Adrenal gland (tissue), 12 donors: ENCODE results near the gene TRAFD1. TPM values are rescaled to one million over a fixed set of nuclear protein-coding genes. Genes with fewer than 3 reads are reported as not detected.
"Not testable (repeated sequence)": the region's sequence is repeated elsewhere in the genome, so short reads cannot be mapped to it uniquely, and the experiment has no call there.

ENCODE experiments used
- DNase-seq, 7 donors: peaks; one replicate each; pipeline ENCODE4 v3.0.0-alpha.2; 2019 to 2020
- H3K27ac ChIP-seq, 5 donors: fragments of 200-600 bp; sonication (generic) in 4 of 5; 1 replicate in 3 of 5; 2 replicates in 2 of 5; pipeline versions ENCODE4 v1.5.1 to v1.8.0; 2016 to 2020; ENCODE audit warnings: mild to moderate bottlenecking in 1 of 5
- H3K27me3 ChIP-seq: fragments of 200-600 bp; 2 replicates; pipeline ENCODE4 v1.8.0; 2021
- H3K36me3 ChIP-seq, 2 donors: fragments of 200-600 bp; replicated peaks in 1 of 2; 1 replicate in 1 of 2; 2 replicates in 1 of 2; pipeline versions ENCODE4 v1.5.1 to v1.8.0; 2018 to 2022
- H3K4me1 ChIP-seq, 2 donors: fragments of 200-600 bp; replicated peaks in 1 of 2; 1 replicate in 1 of 2; 2 replicates in 1 of 2; pipeline versions ENCODE4 v1.5.1 to v1.8.0; 2018 to 2021
- H3K4me3 ChIP-seq, 4 donors: fragments of 200-600 bp; sonication (generic) in 3 of 4; one replicate each; pipeline ENCODE4 v1.5.1; 2016 to 2018
- H3K9me3 ChIP-seq, 3 donors: fragments of 200-600 bp; sonication (generic) in 1 of 3; replicated peaks in 1 of 3; 1 replicate in 2 of 3; 2 replicates in 1 of 3; pipeline versions ENCODE4 v1.5.1 to v1.8.0; 2016 to 2021
- POLR2A ChIP-seq, 2 donors: fragments of 450-650 bp; IDR thresholded peaks; one replicate each; pipeline ENCODE4 v1.6.1; 2017; ENCODE audit warnings: antibody characterized with exemption in 2 of 2, mild to moderate bottlenecking in 2 of 2, moderate library complexity in 1 of 2
- WGBS, 4 donors: extraction: QIAGEN DNeasy Blood & Tissue Kit in 2 of 4; methylation state at CpG; one replicate each; pipeline versions ENCODE4 v1.1.5 to v1.1.7; 2013 to 2017; 5-methylcytosine and 5-hydroxymethylcytosine counted together
- intact Hi-C, 2 donors: fragments of 100-400 bp; cut with DNase I; formaldehyde crosslinking; loops; one replicate each; pipeline versions ENCODE4 v1.14.1 to v1.15.0; 2022 to 2023
- polyA plus RNA-seq, 3 donors: library from polyadenylated mRNA; stranded (reverse); fragments of 200-250 nt in 2 of 3; fragments of 350-450 nt in 1 of 3; fragmentation: Illumina TruSeq in 1 of 3; extraction: RNeasy Lipid Tissue Mini Kit (QIAGEN cat#74804) in 1 of 3; gene quantifications; one replicate each; pipeline ENCODE4 v1.2.3, GENCODE V29; 2013 to 2014
- total RNA-seq, 9 donors: library from RNA; depleted of rRNA in 4 of 9; stranded (reverse); fragments of >200 nt in 4 of 9; fragments of 120-200 nt in 1 of 9; fragmentation: NEBNext Ultra II Directional in 1 of 9; extraction: Animal tissue kit (Norgen Biotek cat#: 25700) in 1 of 9; gene quantifications; one replicate each; pipeline versions ENCODE4 v1.1.0 to v1.2.4, GENCODE V29; 2013 to 2023
- TF ChIP-seq, protein P1 (sequence below), 6 experiments: fragments of 450-650 bp in 4 of 6; fragments of 200-600 bp in 2 of 6; sonication (generic) in 1 of 6; IDR thresholded peaks; 1 replicate in 5 of 6; 2 replicates in 1 of 6; pipeline versions ENCODE4 v1.5.1 to v1.8.0; 2016 to 2021; ENCODE audit warnings: antibody characterized with exemption in 6 of 6, mild to moderate bottlenecking in 2 of 6, moderate library complexity in 1 of 6
- donor health status: healthy with polysubstance abuse.
- donor health status: Bipolar disorder and iron deficiency.
- donor health status: DM: yes; HTN: yes; CAD: no.
- donor health status: DM: no; HTN: no; CAD: no.
- donor health status: DM: no; HTN: no; CAD: no.
- donor health status: DM: yes; HTN: yes; CAD: no.

TRAFD1 gene
- total and polyA plus RNA-seq, 12 donors, result 11.4 to 45.9 (median 28.3) TPM

DNA sequence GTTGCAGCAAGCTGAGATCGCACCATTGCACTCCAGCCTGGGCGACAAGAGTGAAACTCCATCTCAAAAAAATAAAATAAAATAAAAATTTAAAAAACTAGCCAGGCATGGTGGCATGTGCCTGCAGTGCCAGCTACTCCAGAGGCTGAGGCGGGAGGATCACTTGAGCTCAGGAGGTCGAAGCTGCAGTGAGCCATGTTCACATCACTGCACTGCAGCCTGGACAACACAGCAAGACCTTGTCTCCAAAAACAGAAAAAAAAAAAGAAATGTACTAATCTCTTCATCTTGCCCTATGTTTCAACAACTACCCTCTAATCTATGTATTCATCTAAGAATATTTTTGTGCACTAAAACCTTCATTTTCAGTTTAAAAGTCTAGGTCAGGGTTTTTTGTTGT lies 23.2 kb upstream of the TRAFD1 start:
- no peak for DNase-seq
- H3K36me3 ChIP-seq, result peaks cover 0 to 15% of the 10 kb centered on the region in 2 donors
- WGBS, 4 donors, result 96 to 99% (median 98%) methylated on average over 4 of the region's 4 CpGs
- H3K9me3 ChIP-seq, result no peaks in the 10 kb centered on the region
- no peak overlapping the region for H3K27ac ChIP-seq
- H3K27me3 ChIP-seq, result no peaks in the 10 kb centered on the region
- no peak for TF ChIP-seq POLR2A (IDR thresholded peaks at IDR 0.05)
- TF ChIP-seq, protein P1, sequence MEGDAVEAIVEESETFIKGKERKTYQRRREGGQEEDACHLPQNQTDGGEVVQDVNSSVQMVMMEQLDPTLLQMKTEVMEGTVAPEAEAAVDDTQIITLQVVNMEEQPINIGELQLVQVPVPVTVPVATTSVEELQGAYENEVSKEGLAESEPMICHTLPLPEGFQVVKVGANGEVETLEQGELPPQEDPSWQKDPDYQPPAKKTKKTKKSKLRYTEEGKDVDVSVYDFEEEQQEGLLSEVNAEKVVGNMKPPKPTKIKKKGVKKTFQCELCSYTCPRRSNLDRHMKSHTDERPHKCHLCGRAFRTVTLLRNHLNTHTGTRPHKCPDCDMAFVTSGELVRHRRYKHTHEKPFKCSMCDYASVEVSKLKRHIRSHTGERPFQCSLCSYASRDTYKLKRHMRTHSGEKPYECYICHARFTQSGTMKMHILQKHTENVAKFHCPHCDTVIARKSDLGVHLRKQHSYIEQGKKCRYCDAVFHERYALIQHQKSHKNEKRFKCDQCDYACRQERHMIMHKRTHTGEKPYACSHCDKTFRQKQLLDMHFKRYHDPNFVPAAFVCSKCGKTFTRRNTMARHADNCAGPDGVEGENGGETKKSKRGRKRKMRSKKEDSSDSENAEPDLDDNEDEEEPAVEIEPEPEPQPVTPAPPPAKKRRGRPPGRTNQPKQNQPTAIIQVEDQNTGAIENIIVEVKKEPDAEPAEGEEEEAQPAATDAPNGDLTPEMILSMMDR (IDR thresholded peaks at IDR 0.05), result no peak
- intact Hi-C loops, result no loop called here
- H3K4me3 ChIP-seq, result no peak overlapping the region
- H3K4me1 ChIP-seq, result peaks cover 8 to 29% of the 10 kb centered on the region in 2 donors

DNA sequence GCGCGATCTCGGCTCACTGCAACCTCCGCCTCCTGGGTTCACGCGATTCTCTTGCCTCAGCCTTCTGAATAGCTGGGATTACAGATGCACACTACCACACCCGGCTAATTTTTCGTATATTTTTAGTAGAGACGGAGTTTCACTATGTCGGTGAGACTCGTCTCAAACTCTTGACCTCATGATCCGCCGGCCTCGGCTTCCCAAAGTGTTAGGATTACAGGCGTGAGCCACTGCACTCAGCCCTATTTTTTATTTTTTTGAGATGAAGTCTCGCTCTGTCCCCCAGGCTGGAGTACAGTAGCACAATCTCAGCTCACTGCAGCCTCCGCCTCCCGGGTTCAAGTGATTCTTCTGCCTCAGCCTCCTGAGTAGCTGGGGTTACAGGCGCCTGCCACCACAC lies 22.6 kb upstream of the TRAFD1 start:
- H3K9me3 ChIP-seq, H3K27me3 ChIP-seq, H3K4me3 ChIP-seq, H3K27ac ChIP-seq, intact Hi-C loops: not testable (repeated sequence)
- 94 to 97% (median 96%) methylated on average over 17 to 19 of the region's 19 CpGs for WGBS, 4 donors
- Histone ChIP-seq H3K4me1 (peaks cover 14 to 35% of the 10 kb centered on the region in 2 donors), H3K36me3 (peaks cover 0 to 15% of the 10 kb centered on the region in 2 donors)
- DNase-seq, result peak in 1 of 7 donors; percentile 8

DNA sequence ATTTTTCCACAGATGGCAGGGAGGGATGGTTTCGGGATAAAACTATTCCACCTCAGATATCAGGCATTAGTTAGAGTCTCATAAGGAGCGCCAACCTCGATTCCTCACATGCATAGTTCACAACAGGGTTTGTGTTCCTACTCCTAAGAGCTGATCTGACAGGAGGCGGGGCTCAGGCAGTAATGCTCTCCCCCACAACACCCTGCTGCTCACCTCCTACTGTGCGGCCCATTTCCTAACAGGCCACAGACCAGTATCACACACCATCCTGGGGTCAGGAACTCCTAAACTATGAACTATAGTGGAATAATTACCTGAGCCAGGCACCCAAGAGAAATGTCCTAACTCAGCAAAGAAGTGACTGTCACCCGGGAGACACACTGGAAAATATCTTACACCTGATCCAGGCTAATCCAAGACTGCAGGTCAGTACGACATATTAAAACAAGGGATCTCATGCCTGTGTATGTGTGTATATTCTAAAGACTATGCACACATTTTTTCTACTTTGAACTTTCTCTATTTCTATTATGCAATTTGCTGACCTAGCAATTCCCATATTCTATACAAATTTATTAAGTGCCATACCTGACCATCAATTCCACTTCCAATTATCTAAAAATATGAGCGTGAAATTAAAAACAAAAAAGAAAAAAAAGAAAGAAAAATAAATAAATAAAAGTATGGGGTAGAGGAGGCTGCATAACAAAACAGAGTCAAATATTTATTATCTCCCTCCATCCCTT lies 21.4 kb upstream of the TRAFD1 start:
- Histone ChIP-seq H3K27ac (no peak overlapping the region), H3K9me3 (no peaks in the 10 kb centered on the region), H3K4me1 (peaks cover 16 to 35% of the 10 kb centered on the region in 2 donors), H3K4me3 (no peak overlapping the region), H3K27me3 (no peaks in the 10 kb centered on the region), H3K36me3 (peaks cover 0 to 11% of the 10 kb centered on the region in 2 donors)
- intact Hi-C loops, result no loop called here
- no peak for TF ChIP-seq POLR2A (IDR thresholded peaks at IDR 0.05)
- TF ChIP-seq, protein P1 (IDR thresholded peaks at IDR 0.05), result no peak
- peak in 3 of 7 donors; percentile 2 to 36 (median 9) for DNase-seq
- 90 to 95% (median 91%) methylated on average over 8 of the region's 8 CpGs for WGBS, 4 donors

DNA sequence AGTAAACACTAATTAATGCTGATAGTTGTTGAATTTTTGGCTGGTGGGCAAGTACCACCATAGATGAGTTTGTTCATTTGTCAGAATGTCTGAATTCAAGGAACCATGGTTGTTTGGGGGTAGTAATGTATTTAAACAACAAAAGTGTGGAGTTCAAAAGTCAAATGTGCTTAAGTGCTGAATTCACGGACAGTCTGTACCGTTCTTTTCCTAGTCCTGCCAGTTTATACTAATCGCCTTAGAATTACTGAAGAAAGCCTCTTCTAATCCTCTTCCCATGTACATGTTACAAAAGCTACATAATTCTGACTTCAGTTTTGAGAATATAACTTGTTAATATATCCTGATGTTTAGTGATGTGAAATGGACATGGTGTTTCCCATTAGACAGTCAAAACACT lies 19.5 kb upstream of the TRAFD1 start:
- intact Hi-C loops, result no loop called here
- no peak for DNase-seq
- Histone ChIP-seq H3K4me3 (no peak overlapping the region), H3K9me3 (no peaks in the 10 kb centered on the region), H3K4me1 (peaks cover 16 to 40% of the 10 kb centered on the region in 2 donors), H3K36me3 (peaks cover 0 to 7% of the 10 kb centered on the region in 2 donors), H3K27ac (no peak overlapping the region), H3K27me3 (no peaks in the 10 kb centered on the region)
- 84 to 91% (median 87%) methylated on average over 3 of the region's 3 CpGs for WGBS, 4 donors
- TF ChIP-seq POLR2A (IDR thresholded peaks at IDR 0.05), result no peak
- TF ChIP-seq, protein P1 (IDR thresholded peaks at IDR 0.05), result no peak
